Liver (tissue), 3 donors: Measurements from ENCODE around the gene LRP1-AS.

Source experiments
- ATF3 ChIP-seq: IDR thresholded peaks from 2 replicates; pipeline ENCODE4 v1.6.1; 2016; ENCODE audit warnings: antibody characterized with exemption
- EGR1 ChIP-seq, 2 donors: IDR thresholded peaks; 2 replicates each; pipeline ENCODE4 v1.6.1; 2016 to 2018; ENCODE audit warnings: antibody characterized with exemption in 2 of 2, low read depth in 2 of 2
- FOXA1 ChIP-seq: IDR thresholded peaks from 2 replicates; pipeline ENCODE4 v1.6.1; 2016; ENCODE audit warnings: antibody characterized with exemption
- HNF4A ChIP-seq, 2 donors: conservative IDR thresholded peaks; 2 replicates each; pipeline ENCODE4 v1.6.1; 2016; ENCODE audit warnings: antibody characterized with exemption in 2 of 2, mild to moderate bottlenecking in 2 of 2
- HNF4G ChIP-seq: IDR thresholded peaks from 2 replicates; pipeline ENCODE4 v1.6.1; 2016; ENCODE audit warnings: antibody characterized with exemption
- RAD21 ChIP-seq, 2 donors: IDR thresholded peaks; 2 replicates each; pipeline ENCODE4 v1.6.1; 2016; ENCODE audit warnings: antibody characterized with exemption in 2 of 2, mild to moderate bottlenecking in 2 of 2
- TAF1 ChIP-seq: conservative IDR thresholded peaks from 2 replicates; pipeline ENCODE4 v1.6.1; 2016; ENCODE audit warnings: antibody characterized with exemption, mild to moderate bottlenecking
- YY1 ChIP-seq: IDR thresholded peaks from 2 replicates; pipeline ENCODE4 v1.6.1; 2016; ENCODE audit warnings: antibody characterized with exemption, mild to moderate bottlenecking
- TF ChIP-seq, protein P1 (sequence below): fragments of 150-350 bp; IDR thresholded peaks from 2 replicates; pipeline ENCODE4 v1.5.1; 2017; ENCODE audit warnings: improper control_type of control experiment, low read depth, low read length; ENCODE audit not compliant: missing input control
- TF ChIP-seq, protein P2 (sequence below): IDR thresholded peaks from 2 replicates; pipeline ENCODE4 v1.6.1; 2016; ENCODE audit warnings: antibody characterized with exemption
- donor health status: healthy.
- donor health status: healthy.

DNA sequence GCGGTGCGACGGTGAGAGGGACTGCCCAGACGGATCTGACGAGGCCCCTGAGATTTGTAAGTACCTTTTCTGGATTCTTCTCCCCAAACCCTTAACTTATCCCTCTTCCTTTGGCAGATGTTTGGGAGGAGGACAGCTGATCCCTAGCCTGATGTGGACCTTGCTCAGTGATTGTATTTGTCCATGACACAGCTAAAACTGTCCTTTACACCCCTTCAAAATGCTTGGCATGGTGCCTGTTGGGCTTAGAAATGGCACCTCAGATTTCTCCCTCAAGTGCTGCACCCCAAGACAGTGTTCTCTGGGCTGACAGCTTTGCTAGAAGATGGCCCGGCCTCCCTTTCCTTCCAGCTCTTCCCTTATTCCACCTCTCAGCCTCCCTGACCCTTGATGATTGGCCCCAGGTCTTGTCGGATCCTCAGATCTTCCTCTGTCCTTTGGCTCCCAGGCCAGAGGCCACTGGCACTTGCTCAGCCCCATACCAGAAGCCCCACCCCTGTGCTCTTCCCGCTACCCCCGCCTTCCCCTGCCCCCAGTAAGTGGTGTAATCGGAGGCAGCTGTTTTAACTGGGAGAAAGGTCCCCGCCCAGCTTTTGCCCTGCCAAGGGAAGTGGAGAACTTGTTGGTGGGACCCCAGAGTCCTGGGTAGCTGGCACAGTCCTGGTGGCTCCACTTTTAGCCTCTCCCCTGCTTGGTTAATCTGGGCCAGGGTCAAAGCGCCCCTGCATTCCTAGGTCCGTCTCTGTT, 8.7 kb downstream of the LRP1-AS start:
- TF ChIP-seq, protein P1, sequence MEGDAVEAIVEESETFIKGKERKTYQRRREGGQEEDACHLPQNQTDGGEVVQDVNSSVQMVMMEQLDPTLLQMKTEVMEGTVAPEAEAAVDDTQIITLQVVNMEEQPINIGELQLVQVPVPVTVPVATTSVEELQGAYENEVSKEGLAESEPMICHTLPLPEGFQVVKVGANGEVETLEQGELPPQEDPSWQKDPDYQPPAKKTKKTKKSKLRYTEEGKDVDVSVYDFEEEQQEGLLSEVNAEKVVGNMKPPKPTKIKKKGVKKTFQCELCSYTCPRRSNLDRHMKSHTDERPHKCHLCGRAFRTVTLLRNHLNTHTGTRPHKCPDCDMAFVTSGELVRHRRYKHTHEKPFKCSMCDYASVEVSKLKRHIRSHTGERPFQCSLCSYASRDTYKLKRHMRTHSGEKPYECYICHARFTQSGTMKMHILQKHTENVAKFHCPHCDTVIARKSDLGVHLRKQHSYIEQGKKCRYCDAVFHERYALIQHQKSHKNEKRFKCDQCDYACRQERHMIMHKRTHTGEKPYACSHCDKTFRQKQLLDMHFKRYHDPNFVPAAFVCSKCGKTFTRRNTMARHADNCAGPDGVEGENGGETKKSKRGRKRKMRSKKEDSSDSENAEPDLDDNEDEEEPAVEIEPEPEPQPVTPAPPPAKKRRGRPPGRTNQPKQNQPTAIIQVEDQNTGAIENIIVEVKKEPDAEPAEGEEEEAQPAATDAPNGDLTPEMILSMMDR: no peak
- TF ChIP-seq FOXA1 (no peak), YY1 (peak; percentile 56), RAD21 (IDR thresholded peaks at IDR 0.05) (no peak), TAF1 (no peak), ATF3 (no peak), HNF4G (peak; percentile 98), EGR1 (IDR thresholded peaks at IDR 0.05; ENCODE audit: low read depth in 2 of 2) (peak in 1 of 2 donors; percentile 77), HNF4A (conservative IDR thresholded peaks at IDR 0.05) (peak; percentile 97 to 98)
- TF ChIP-seq, protein P2, sequence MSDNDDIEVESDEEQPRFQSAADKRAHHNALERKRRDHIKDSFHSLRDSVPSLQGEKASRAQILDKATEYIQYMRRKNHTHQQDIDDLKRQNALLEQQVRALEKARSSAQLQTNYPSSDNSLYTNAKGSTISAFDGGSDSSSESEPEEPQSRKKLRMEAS: peak; percentile 92
